IMR-90 (cell line): ENCODE measurements around the gene FOSL2. TPM values are rescaled to one million over a fixed set of nuclear protein-coding genes. Genes with fewer than 3 reads are reported as not detected.

Source experiments
- ATAC-seq: fragments of 200-7000 bp; cut with Tn5 transposase; 2 replicates; pipeline ENCODE4 v1.9.1; 2020; ENCODE audit warnings: low read depth, mild to moderate bottlenecking, moderate library complexity
- BruUV-seq: library from RNA; stranded (reverse); fragments of 400-500 nt; replicated peaks from 2 replicates; lab custom pipeline; 2021; lab: Mats Ljungman, UMichigan
- CTCF ChIA-PET: fragments of 300-600 bp; formaldehyde crosslinking; extraction: SDS; loops from one replicate; lab custom pipeline; 2021; ENCODE audit warnings: antibody characterized with exemption; lab: Yijun Ruan, JAX
- POLR2A ChIA-PET: fragments of 300-600 bp; sonication (Branson Sonifier 250); formaldehyde crosslinking; loops from one replicate; lab custom pipeline; 2022; ENCODE audit warnings: antibody characterized with exemption; ENCODE audit not compliant: unreplicated experiment; lab: Charles Lee
- DNase-seq: peaks from one replicate; pipeline ENCODE4 v3.0.0; 2013
- H2AFZ ChIP-seq: replicated peaks from 2 replicates; pipeline ENCODE3; 2013; ENCODE audit warnings: low read length, mild to moderate bottlenecking; ENCODE audit not compliant: poor library complexity
- H2AK5ac ChIP-seq: 2 replicates; pipeline ENCODE4 v1.6.1; 2013; ENCODE audit warnings: low read depth, low read length, inconsistent platforms
- H2AK9ac ChIP-seq: replicated peaks from 2 replicates; pipeline ENCODE3; 2013; ENCODE audit warnings: mild to moderate bottlenecking, low read depth, low read length, moderate library complexity; ENCODE audit not compliant: poor library complexity
- H2BK120ac ChIP-seq: 2 replicates; pipeline ENCODE4 v1.6.1; 2013; ENCODE audit warnings: low read depth, low read length, inconsistent platforms
- H2BK15ac ChIP-seq: 3 replicates; pipeline ENCODE4 v1.6.1; 2013; ENCODE audit warnings: low read depth, low read length, inconsistent platforms
- H2BK20ac ChIP-seq: 2 replicates; pipeline ENCODE4 v1.6.1; 2013; ENCODE audit warnings: low read depth, mild to moderate bottlenecking, inconsistent platforms, low read length, moderate library complexity
- H2BK5ac ChIP-seq: 2 replicates; pipeline ENCODE4 v1.6.1; 2013; ENCODE audit warnings: mild to moderate bottlenecking, low read depth, low read length, inconsistent platforms; ENCODE audit not compliant: poor library complexity, severe bottlenecking
- H3K14ac ChIP-seq: replicated peaks from 2 replicates; pipeline ENCODE4 v1.6.1; 2013; ENCODE audit warnings: low read depth, low read length, inconsistent platforms
- H3K18ac ChIP-seq: 2 replicates; pipeline ENCODE4 v1.6.1; 2013; ENCODE audit warnings: low read depth, low read length, control low read depth
- H3K23ac ChIP-seq: 2 replicates; pipeline ENCODE4 v1.6.1; 2013; ENCODE audit warnings: low read depth, low read length, inconsistent platforms
- H3K27ac ChIP-seq: 2 replicates; pipeline ENCODE4 v1.5.1; 2013; ENCODE audit warnings: mild to moderate bottlenecking, control low read depth, low read length; ENCODE audit not compliant: insufficient read depth
- H3K27me3 ChIP-seq: 2 replicates; pipeline ENCODE4 v1.6.1; 2013; ENCODE audit warnings: low read length; ENCODE audit not compliant: control insufficient read depth, insufficient read depth
- H3K36me3 ChIP-seq: 2 replicates; pipeline ENCODE4 v1.6.1; 2013; ENCODE audit warnings: low read length, mixed read lengths; ENCODE audit not compliant: control insufficient read depth, insufficient read depth
- H3K4ac ChIP-seq: 2 replicates; pipeline ENCODE4 v1.6.1; 2013; ENCODE audit warnings: low read depth, low read length, inconsistent platforms
- H3K4me1 ChIP-seq: 2 replicates; pipeline ENCODE4 v1.6.1; 2013; ENCODE audit warnings: low read length, mixed read lengths; ENCODE audit not compliant: control insufficient read depth, insufficient read depth
- H3K4me2 ChIP-seq: 2 replicates; pipeline ENCODE4 v1.6.1; 2013; ENCODE audit warnings: low read depth, mild to moderate bottlenecking, control low read depth, low read length, moderate library complexity
- H3K4me3 ChIP-seq: 2 replicates; pipeline ENCODE4 v1.5.1; 2013; ENCODE audit warnings: low read depth, mild to moderate bottlenecking, control low read depth, low read length, moderate library complexity; ENCODE audit not compliant: insufficient read depth
- H3K56ac ChIP-seq: 2 replicates; pipeline ENCODE4 v1.6.1; 2013; ENCODE audit warnings: low read length, inconsistent platforms; ENCODE audit not compliant: insufficient read depth; ENCODE audit errors: extremely low read depth
- H3K79me1 ChIP-seq, 2 experiments: 2 replicates each; pipeline ENCODE4 v1.6.1; 2013; ENCODE audit warnings: low read length in 2 of 2, inconsistent platforms in 1 of 2, low read depth in 1 of 2
- H3K9ac ChIP-seq: 2 replicates; pipeline ENCODE4 v1.6.1; 2013; ENCODE audit warnings: low read depth, low read length, control low read depth
- H3K9me1 ChIP-seq: 2 replicates; pipeline ENCODE4 v1.6.1; 2013; ENCODE audit warnings: low read length, inconsistent platforms; ENCODE audit not compliant: insufficient read depth
- H3K9me3 ChIP-seq: 2 replicates; pipeline ENCODE4 v1.6.1; 2013; ENCODE audit warnings: low read length; ENCODE audit not compliant: control insufficient read depth, insufficient read depth
- H4K20me1 ChIP-seq: 2 replicates; pipeline ENCODE4 v1.6.1; 2013; ENCODE audit warnings: low read length, inconsistent platforms; ENCODE audit not compliant: insufficient read depth
- H4K5ac ChIP-seq: 2 replicates; pipeline ENCODE4 v1.6.1; 2013; ENCODE audit warnings: mild to moderate bottlenecking, low read depth, low read length, control low read depth
- H4K8ac ChIP-seq, 2 experiments: 2 replicates each; pipeline ENCODE4 v1.6.1; 2013; ENCODE audit warnings: low read depth in 2 of 2, low read length in 2 of 2, control low read depth in 1 of 2, inconsistent platforms in 1 of 2
- H4K91ac ChIP-seq: 2 replicates; pipeline ENCODE4 v1.6.1; 2013; ENCODE audit warnings: low read depth, low read length, inconsistent platforms; ENCODE audit not compliant: insufficient read depth
- BHLHE40 ChIP-seq: fragments of 150-350 bp; IDR thresholded peaks from 2 replicates; pipeline ENCODE4 v1.6.1; 2016; ENCODE audit warnings: mild to moderate bottlenecking, low read depth, low read length
- CEBPB ChIP-seq: IDR thresholded peaks from 2 replicates; pipeline ENCODE4 v1.6.1; 2012; ENCODE audit warnings: low read depth, low read length, improper control_type of control experiment
- CHD1 ChIP-seq: IDR thresholded peaks from 2 replicates; pipeline ENCODE4 v1.6.1; 2012; ENCODE audit warnings: low read depth, low read length, improper control_type of control experiment
- FOS ChIP-seq: fragments of 150-350 bp; IDR thresholded peaks from 2 replicates; pipeline ENCODE4 v1.6.1; 2016; ENCODE audit warnings: low read depth, low read length
- MAFK ChIP-seq: IDR thresholded peaks from 2 replicates; pipeline ENCODE4 v1.6.1; 2012; ENCODE audit warnings: low read depth, low read length, improper control_type of control experiment
- MAZ ChIP-seq: IDR thresholded peaks from 2 replicates; pipeline ENCODE4 v1.6.1; 2012; ENCODE audit warnings: low read depth, mild to moderate bottlenecking, low read length, improper control_type of control experiment, moderate library complexity, borderline replicate concordance
- MXI1 ChIP-seq: IDR thresholded peaks from 2 replicates; pipeline ENCODE4 v1.6.1; 2012; ENCODE audit warnings: low read depth, mild to moderate bottlenecking, low read length, moderate library complexity, borderline replicate concordance
- RAD21 ChIP-seq: IDR thresholded peaks from 2 replicates; pipeline ENCODE4 v1.6.1; 2012; ENCODE audit warnings: low read length, improper control_type of control experiment
- RCOR1 ChIP-seq: IDR thresholded peaks from 2 replicates; pipeline ENCODE4 v1.6.1; 2012; ENCODE audit warnings: mild to moderate bottlenecking, low read length, improper control_type of control experiment; ENCODE audit not compliant: insufficient replicate concordance
- RFX5 ChIP-seq: IDR thresholded peaks from 2 replicates; pipeline ENCODE4 v1.8.0; 2012; ENCODE audit warnings: low read depth, mild to moderate bottlenecking, low read length, moderate library complexity
- WGBS, 2 experiments: methylation state at CpG; one replicate each; pipeline versions ENCODE4 v1.1.5 to v1.1.7; 2013; ENCODE audit warnings: missing lambda C conversion rate in 2 of 2; ENCODE audit not compliant: insufficient read length in 1 of 2; ENCODE audit errors: extremely low coverage in 2 of 2; 5-methylcytosine and 5-hydroxymethylcytosine counted together
- dilution Hi-C: fragments of 300-500 bp; cut with HindIII; formaldehyde crosslinking; loops from one replicate; pipeline ENCODE4 v1.14.3; 2018; ENCODE audit warnings: low sequenced_read_pairs; ENCODE audit not compliant: unreplicated experiment
- in situ Hi-C: fragments of 300-500 bp; cut with MboI; formaldehyde crosslinking; loops from 3 replicates; pipeline ENCODE4 v1.14.3; 2019; ENCODE audit warnings: low sequenced_read_pairs, inconsistent platforms, mixed read lengths
- intact Hi-C: fragments of 100-400 bp; cut with micrococcal nuclease; formaldehyde crosslinking; loops from 2 replicates; pipeline ENCODE4 v1.10.0; 2022
- polyA plus RNA-seq, 3 experiments: library from polyadenylated mRNA; depleted of rRNA; stranded (reverse); fragments of >200 nt; gene quantifications; 2 replicates each; pipeline ENCODE4 v1.2.3, GENCODE V29; 2012; ENCODE audit warnings: low replicate concordance in 1 of 3
- total RNA-seq: library from RNA; depleted of rRNA; stranded (reverse); fragments of >200 nt; gene quantifications from 2 replicates; pipeline ENCODE4 v1.2.3, GENCODE V29; 2012
- TF ChIP-seq, protein P1 (sequence below): conservative IDR thresholded peaks from 2 replicates; pipeline ENCODE4 v1.5.1; 2012; ENCODE audit warnings: mild to moderate bottlenecking, low read depth, low read length, improper control_type of control experiment
- TF ChIP-seq, protein P2 (sequence below): fragments of 150-350 bp; IDR thresholded peaks from 2 replicates; pipeline ENCODE4 v1.6.1; 2016; ENCODE audit warnings: low read depth, mild to moderate bottlenecking, low read length, moderate library complexity, borderline replicate concordance
- TF ChIP-seq, protein P3 (sequence below): fragments of 150-350 bp; IDR thresholded peaks from 2 replicates; pipeline ENCODE4 v1.6.1; 2017; ENCODE audit warnings: mild to moderate bottlenecking, antibody characterized with exemption, low read length, low read depth

FOSL2 gene
- total and polyA plus RNA-seq, 2 of the 4 experiments (the other 2 are of a cell fraction), result 31.4 to 46.3 TPM

DNA sequence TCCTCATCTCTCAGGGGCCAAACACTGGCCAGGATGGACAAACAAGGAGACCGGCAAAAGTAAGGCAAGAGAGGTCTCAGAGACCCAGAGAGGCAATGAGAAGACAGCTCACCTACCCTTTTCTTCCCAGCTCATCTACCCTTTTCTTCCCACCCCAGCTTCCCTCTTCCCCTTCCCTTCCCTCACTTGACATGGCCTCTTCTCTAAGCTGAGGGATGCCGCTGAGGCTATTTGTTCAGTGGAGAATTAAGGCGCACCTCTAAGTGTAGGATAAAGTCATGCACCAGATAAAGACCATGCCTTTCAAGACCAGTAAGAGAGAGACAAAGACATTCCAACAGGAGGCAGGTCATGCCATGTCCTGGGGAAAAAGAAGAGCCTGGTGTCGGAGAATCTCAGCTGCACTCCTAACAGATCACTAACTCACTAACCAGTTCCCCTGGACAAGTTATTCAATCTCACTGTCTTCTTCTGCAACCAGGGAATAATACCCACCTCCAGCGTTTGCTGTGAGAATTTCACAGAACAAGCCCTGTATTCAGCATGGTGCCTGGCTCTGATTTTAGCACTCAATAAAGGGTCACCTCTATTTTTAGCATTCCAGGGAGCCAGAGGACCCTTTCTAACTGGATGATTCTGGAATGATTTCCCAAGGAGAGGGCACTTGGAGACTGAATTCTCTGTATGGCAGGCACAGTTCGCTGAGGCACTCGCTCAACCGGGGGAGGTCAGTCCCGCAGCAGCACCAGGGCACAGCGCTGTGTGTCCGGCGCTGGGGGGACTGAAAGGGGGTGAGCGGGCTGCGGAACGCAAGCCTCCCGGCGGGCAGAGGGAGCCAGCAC, 3.0 kb upstream of the FOSL2 start:
- no peak for DNase-seq
- Histone ChIP-seq H4K20me1 (peaks cover 6% of the 10 kb centered on the region; the same call in 1 of the 2 replicates), H3K9ac (peak overlapping the region; percentile 68), H3K56ac (peak overlapping the region; percentile 67), H3K14ac (peak overlapping the region; percentile 89), H3K4me1 (peaks cover 15% of the 10 kb centered on the region), H2AFZ (peak overlapping the region; percentile 83), H2BK20ac (peak overlapping the region; percentile 78), H3K9me1 (peaks cover 19% of the 10 kb centered on the region), H2AK9ac (peak overlapping the region; percentile 94), H3K4me3 (peak overlapping the region; percentile 91), H3K4ac (peak overlapping the region; percentile 95), H3K79me1 (peaks cover 0 to 12% of the 10 kb centered on the region in 2 experiments; a peak in 1 of 4 replicates), H3K27me3 (no peaks in the 10 kb centered on the region), H2BK5ac (peak overlapping the region; percentile 73), H4K5ac (peak overlapping the region; percentile 69), H3K18ac (peak overlapping the region; percentile 59), H4K91ac (peak overlapping the region; percentile 88), H3K4me2 (peak overlapping the region; percentile 78), H3K23ac (peak overlapping the region; percentile 91), H2AK5ac (peak overlapping the region; percentile 82), H3K27ac (peak overlapping the region; percentile 77), H3K9me3 (no peaks in the 10 kb centered on the region), H4K8ac (peak overlapping the region; percentile 88 to 89), H3K36me3 (peaks cover 4% of the 10 kb centered on the region; the same call in 1 of the 2 replicates), H2BK120ac (peak overlapping the region; percentile 78), H2BK15ac (peak overlapping the region; percentile 85)
- CTCF ChIA-PET, result no interaction called here
- 3% methylated on average over 12 of the region's 17 CpGs; no CpG with 5 or more reads in 1 of the 2 experiments for WGBS, 2 experiments
- POLR2A ChIA-PET, result interaction anchor here (0.5 to 0.6 kb wide), 2 partner anchors 143 to 491 kb away, joined by 3 read pairs; no protein-coding TSS in a partner anchor
- no TSS peak for BruUV-seq
- dilution Hi-C loops, result no loop called here
- ATAC-seq, result no peak
- in situ Hi-C loops, result loop anchor here (10.0 kb wide), 1 partner anchor 425 kb away; no protein-coding TSS in a partner anchor
- intact Hi-C loops, result loop anchor here (1.0 to 10.0 kb wide), 6 partner anchors 51 to 434 kb away; no protein-coding TSS in a partner anchor
- TF ChIP-seq RFX5, result no peak
- TF ChIP-seq CHD1, result no peak
- TF ChIP-seq RCOR1, result no peak
- TF ChIP-seq, protein P1, sequence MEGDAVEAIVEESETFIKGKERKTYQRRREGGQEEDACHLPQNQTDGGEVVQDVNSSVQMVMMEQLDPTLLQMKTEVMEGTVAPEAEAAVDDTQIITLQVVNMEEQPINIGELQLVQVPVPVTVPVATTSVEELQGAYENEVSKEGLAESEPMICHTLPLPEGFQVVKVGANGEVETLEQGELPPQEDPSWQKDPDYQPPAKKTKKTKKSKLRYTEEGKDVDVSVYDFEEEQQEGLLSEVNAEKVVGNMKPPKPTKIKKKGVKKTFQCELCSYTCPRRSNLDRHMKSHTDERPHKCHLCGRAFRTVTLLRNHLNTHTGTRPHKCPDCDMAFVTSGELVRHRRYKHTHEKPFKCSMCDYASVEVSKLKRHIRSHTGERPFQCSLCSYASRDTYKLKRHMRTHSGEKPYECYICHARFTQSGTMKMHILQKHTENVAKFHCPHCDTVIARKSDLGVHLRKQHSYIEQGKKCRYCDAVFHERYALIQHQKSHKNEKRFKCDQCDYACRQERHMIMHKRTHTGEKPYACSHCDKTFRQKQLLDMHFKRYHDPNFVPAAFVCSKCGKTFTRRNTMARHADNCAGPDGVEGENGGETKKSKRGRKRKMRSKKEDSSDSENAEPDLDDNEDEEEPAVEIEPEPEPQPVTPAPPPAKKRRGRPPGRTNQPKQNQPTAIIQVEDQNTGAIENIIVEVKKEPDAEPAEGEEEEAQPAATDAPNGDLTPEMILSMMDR, result no peak
- no peak for TF ChIP-seq BHLHE40
- TF ChIP-seq, protein P2, sequence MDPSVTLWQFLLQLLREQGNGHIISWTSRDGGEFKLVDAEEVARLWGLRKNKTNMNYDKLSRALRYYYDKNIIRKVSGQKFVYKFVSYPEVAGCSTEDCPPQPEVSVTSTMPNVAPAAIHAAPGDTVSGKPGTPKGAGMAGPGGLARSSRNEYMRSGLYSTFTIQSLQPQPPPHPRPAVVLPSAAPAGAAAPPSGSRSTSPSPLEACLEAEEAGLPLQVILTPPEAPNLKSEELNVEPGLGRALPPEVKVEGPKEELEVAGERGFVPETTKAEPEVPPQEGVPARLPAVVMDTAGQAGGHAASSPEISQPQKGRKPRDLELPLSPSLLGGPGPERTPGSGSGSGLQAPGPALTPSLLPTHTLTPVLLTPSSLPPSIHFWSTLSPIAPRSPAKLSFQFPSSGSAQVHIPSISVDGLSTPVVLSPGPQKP, result no peak
- no peak for TF ChIP-seq MAZ
- TF ChIP-seq, protein P3, sequence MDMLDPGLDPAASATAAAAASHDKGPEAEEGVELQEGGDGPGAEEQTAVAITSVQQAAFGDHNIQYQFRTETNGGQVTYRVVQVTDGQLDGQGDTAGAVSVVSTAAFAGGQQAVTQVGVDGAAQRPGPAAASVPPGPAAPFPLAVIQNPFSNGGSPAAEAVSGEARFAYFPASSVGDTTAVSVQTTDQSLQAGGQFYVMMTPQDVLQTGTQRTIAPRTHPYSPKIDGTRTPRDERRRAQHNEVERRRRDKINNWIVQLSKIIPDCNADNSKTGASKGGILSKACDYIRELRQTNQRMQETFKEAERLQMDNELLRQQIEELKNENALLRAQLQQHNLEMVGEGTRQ, result no peak
- TF ChIP-seq RAD21, result no peak; the same call in 1 of the 2 replicates
- TF ChIP-seq FOS, result no peak
- no peak for TF ChIP-seq MXI1
- no peak for TF ChIP-seq MAFK
- TF ChIP-seq CEBPB, result no peak
